LHCN-M2 (cell line): ENCODE results near the gene LHX4. TPM values are rescaled to one million over a fixed set of nuclear protein-coding genes. Genes with fewer than 3 reads are reported as not detected.
A peak's percentile ranks its signal among the peaks of the same experiment; 100 is the strongest.

Source experiments
- DNase-seq: peaks from one replicate; pipeline ENCODE4 v3.0.0-alpha.2; 2012; ENCODE audit warnings: low read depth
- total RNA-seq: library from RNA; depleted of rRNA; stranded (reverse); fragments of >200 nt; gene quantifications from 2 replicates; pipeline ENCODE4 v1.2.3, GENCODE V29; 2014

Gene LHX4
- total RNA-seq, 1 experiment from 2014 or later: 0.11 TPM

DNA sequence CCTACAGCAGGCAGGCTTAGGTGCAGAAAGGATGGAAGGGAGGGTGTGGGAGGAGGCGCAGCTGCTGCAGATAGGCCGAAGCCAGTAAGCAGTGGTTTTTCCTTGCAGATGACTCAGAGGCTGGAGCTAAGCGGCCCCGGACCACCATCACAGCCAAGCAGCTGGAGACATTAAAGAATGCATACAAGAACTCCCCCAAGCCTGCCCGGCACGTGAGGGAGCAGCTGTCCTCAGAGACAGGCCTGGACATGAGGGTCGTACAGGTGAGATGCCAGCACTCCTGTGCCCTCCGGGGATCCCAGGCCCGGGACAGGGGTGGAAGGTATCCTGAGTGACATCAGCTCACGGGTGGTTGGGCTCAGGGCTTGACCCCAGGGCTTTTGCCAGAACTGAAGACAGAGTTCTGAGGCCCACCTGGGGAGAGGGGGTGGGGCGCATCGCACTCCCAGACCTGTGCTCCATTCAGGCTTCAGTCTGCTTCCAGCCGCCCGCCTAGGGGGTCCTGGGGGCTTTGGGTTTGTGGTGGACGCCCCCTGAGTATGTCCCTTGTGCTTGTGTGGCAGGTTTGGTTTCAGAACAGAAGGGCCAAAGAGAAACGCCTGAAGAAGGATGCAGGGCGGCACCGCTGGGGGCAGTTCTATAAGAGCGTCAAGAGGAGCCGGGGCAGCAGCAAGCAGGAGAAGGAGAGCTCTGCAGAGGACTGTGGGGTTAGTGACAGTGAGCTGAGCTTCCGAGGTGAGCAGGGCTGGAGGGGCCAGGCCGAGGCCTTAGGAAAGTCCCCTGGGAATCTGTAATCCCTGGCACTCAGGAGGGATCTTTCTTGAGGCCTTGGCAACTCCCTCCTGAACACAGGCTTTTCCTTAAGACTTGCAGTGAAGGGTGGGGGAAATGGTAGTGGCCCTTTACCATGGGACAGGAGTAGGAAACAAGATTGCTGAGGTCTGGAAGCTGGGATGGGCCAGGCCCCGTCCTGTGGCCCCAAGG lies 41.5 kb downstream of the LHX4 start:
- DNase-seq: peak; percentile 92

DNA sequence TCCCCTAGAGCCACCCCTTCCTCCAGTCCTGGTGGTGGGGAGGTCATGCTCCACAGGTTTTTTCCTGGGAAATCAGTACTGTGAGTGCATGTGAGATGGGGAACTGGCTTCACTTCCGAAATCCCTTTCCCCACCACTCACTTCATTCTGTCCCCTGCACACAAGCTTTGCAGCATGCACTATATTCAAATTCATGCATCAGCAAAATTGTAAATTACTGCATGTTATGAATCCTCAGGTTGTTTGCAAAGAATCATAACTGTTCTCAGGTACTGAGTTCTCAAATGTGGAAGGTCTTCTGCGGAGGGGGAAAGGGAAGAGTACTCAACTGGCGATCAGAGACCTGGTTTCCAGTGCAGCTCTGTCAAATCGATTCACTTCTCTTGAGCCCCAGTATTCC lies 42.3 kb downstream of the LHX4 start:
- DNase-seq: no peak

DNA sequence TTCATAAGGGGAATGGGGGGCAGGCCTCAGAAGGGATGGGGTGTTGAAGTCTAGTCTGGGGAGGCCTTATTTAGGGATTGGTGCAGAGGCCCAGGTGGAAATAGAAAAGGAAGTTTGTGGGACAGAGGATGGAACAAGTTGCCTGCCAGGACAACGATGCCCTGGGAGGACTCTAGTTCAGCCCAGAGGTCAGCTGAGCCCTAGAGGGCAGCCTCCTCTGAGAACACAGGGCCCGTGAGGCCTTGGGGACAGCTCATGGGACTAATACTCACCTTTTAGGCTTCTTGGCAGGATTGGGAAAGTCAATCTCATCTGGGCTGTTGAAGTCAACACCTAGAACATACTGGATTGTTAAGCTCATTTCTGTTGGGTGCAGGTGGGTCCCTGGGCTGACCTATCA lies 43.0 kb downstream of the LHX4 start:
- DNase-seq: no peak

DNA sequence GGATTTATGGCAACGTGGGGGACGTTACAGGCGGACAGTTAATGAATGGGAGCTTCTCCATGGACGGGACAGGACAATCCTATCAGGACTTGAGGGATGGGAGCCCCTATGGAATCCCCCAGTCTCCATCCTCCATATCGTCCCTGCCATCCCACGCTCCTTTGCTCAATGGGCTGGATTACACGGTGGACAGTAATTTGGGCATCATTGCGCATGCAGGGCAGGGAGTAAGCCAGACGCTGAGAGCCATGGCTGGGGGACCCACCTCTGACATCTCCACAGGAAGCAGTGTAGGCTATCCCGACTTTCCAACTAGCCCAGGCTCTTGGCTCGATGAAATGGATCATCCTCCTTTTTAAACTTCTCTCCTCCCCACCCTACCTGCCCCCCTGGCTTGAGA lies 44.2 kb downstream of the LHX4 start:
- no peak for DNase-seq

DNA sequence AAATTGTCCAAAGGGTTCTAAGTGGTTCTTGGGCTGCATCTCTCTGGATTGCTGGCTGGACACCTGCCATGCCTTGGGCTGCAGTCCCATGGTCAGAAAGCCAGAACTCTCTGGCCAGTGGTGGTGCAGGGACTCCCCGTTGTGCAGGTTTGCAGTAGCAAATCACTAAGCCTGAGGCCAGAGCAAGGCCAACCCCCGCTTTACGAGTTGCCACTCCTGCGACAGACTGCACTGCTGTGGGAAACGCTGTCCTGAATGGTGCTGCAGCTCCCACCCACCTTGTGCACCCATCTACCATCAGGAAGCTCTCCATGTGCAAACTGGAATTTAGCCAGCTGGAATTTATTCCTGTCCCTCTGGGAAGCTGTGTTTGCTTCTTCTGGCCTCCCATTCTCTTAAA lies 45.7 kb downstream of the LHX4 start:
- no peak for DNase-seq

DNA sequence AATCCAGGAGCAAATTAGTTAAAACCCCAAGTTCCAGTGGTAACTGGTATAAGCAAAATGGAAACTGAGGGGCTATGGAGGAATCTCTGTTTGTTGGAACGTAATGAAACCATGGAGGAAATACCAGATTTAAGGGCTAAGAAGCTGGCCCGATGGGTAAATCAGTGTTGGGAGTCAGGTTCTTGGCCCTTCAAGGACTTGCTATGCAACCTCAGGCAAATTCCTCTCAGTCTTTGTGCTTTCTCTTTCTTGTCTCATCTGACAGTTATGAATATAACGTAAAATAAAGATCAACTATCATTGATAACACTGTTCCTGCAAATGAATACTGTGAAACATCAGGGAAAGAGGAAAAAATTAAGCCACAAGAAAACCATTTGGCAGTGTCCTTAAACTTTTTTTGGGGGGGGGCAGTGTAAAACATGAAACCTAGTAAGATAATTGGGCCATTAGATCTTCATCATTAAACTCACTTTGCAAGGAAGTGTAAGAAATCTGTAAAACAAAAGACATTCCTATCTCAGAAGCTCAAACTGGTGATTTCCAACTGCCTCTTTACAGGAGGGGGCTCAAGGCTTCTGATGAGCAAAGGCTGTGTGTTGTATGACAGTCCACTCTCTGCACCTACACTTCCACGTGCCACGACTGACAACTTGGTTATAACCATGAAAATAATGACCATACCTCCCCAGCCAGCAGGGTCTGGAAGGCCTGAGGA lies 47.6 kb downstream of the LHX4 start:
- no peak for DNase-seq

DNA sequence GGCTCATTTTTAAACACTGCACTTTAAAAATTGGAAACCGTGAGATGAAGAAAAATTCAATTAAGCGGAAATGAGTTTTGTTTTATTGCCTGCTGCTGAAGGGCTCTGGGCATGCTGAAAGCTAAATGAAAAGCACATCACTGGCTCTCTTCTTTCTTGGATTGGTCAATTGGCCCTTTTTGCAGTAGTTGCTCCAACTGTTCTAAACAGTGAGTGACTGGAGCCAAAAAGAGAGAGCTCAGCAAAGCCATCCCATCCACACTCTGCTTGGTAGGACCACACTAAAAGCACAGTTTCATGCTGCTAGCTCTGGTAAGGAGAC lies 48.1 kb downstream of the LHX4 start:
- no peak for DNase-seq

DNA sequence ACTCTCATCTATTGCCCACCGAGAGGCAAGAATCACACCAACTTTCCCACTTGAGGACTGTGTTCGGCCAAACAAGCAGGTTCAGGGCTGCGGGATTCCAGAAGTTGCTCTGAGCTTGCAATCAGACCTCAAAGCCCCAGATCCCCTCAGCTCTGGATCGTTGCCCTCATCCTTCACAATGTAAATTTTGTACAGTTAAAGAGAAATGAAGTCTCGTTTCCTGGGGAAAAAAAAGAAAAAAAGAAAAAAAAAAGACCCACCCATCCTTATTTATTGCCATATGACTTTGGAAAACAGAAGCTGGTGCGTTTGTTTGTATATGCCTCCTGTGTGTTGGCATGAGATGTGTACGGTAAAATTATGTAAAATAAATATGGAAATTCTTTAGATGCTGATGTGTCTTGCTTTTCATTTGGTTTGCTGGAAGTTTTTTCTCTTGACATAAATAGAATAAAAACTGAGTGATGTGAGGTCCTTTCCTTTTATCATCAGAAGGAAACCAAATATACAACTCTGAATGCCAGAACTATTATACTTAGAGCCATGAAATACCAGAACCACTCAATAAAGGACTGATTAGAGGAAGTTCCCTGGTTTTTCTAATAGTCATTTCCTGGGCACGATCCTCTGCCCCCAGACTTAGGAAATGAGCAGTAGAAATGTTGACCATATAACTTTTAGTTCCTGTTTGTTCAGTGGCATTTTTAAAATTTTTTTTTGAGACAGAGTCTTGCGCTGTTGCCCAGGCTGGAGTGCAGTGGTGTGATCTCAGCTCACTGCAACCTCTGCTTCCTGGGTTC lies 48.7 kb downstream of the LHX4 start:
- DNase-seq: no peak

DNA sequence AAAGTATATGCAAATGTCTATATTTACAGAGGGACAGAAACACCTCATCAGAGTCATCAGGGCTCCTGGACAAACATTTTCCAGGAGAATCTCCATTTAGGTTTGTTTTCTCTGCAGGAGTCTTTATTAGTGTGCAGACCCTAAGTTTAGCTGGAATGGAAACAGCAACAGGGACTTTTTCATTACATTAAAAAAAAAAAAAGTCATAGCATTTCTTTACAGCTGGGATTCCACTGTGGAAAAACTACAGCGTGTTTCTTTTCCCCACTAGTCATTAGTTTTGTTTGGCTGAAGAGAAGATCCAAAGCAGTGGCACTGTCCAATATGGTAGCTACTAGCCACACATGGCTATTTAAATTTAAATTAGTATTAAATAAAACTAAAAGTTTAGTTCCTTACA lies 49.6 kb downstream of the LHX4 start:
- DNase-seq: no peak

DNA sequence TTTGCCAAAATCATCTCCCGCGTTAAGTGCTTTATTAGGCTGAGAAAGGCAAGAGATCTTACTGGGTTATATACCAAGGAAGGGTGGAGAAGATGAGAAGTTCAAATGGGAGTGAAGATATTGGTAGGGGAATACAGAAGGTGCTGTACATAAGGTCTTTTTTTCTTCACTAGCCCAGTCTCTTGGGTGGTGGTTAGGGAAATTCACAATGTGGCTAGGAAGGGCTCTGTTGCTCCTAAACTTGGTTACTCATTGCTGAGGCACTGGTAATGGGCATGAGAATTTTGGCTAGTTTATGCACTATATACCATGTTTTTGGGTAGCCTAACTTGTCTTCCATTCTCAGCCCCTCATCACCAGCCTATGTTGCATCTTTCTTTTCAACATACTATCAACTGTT lies 50.6 kb downstream of the LHX4 start:
- DNase-seq: no peak

DNA sequence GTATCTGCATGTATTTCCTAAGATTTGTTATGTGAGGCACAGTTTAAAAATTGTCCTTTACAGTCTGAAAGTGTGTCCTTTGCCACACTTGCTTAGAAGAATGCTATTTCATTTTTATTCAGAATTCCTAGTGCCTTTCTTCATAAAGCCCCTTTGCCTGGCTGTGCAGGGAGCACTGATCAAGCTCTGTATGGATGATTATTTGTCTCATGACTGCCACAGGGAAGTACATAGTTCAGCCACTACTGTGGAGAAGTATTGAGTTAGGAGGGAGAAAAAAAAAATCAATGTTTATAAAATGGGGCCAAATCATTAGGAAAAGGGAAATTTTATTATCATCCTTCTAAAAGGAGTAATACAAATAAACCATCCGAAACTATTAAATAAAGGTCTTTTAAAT lies 51.4 kb downstream of the LHX4 start:
- no peak for DNase-seq

DNA sequence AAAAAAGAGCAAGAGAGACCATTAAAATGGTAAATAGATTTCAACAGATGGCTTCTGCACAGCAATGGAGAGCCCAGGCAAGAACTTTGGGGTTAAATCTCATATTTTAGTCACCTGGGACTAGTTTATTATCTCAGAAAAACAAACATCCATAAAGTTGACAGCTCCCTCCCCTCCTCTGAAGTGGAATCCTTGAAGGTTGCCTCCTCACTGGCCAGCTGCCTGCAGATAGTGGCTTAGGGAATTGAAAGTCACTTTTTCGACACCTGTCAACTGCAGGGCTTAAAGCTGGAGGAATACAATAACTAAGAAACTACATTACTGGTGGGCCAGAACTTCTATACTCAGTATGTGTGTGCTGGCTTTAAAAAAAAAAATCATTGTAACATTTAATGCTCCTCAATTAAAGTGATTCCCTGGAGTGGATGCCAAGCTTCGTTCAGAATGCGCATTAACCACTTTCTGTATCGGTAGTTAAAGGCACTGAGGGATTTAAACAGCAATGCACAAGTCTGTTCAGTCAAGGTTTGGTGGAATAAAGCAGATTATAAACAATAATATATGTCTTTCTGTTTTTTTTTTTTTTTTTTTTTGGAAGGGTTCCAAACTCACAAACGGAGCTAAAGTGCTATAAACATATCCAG lies 52.5 kb downstream of the LHX4 start:
- DNase-seq: no peak

DNA sequence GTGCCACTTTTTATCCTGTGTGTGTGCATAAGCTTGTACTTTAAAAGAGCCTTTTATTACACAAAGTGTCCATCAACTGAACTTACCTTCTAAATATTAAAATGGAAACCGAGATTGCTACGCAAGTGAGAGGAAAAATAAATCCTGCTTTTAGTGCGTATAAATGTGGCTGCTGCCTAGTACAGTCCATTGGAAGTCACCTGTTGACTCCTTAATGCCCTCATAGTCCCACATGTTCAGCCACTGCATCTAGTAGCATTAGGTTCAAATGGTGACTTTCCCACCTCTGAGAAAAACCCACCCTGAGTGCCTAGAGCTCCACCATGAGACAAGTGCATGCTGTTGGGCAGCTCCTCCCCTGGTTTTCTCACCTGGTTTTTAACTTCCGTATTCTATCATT lies 53.0 kb downstream of the LHX4 start:
- DNase-seq: no peak

DNA sequence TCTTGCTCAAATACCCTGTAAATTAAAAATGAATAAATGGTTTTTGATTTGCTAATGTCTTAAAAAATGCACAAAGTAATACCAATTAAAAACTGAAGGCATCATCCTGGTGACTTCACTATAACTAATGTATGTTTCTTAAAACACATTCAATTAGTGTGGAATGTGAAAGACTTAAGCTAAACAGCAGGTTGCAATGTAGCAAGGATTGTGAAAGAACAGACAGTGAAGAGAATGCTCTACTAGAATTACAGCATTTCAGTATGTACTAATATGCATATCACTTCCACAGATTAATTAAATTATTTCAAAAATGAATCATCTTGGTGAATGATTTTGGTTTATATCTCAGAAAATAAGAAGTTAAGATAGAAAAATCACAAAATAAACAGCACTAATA lies 56.4 kb downstream of the LHX4 start:
- no peak for DNase-seq

DNA sequence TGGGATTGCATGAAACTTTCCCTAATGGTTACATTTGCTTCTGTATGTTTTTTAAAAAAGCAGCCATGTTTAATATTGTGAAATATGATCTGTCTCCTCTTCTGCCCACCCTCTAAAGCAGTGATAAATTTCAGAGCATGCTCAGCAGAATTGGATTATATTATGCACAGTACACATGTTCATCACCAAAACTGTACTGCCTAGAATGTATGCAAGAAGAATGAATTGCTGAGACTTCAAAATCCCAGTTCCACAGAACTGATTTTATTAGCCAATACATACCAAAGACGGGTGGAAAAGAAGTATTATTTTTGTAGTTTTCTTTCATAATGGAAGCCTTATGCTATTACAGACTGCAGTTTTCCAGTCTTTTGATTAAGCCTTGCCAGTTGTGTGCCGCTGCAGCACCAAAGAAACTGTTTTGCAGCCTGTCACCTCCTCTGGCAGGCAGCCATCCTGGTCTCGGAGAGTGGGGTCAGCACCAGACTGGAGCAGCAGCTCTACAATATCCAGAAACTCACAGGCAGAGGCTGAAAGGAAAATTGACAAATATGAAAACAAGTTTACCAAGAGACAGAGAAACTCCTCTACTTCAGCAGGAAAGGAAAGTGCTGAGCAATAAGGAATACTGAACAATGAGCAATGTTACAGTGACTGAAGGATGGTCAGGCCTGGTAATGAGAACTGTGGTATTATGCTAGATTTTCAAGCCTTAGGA lies 58.1 kb downstream of the LHX4 start:
- DNase-seq: no peak

DNA sequence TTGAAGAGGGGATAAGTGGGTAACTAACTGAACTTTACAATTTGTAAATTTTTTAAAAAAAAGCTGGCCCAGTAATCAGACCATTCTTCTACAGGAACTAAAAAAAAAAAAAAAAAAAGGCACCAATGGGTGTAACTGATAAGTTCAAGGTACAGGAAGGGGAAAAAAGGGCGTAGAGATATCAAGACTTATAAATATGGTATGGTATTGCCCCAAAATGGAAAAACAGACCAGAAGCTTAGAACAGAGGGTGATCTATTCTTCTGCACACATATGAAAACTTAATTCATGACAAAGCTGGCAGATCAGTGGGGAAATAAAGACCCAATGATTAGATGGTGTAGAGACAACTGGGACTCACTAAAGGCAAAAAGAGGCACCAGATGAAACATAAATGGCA lies 58.9 kb downstream of the LHX4 start:
- no peak for DNase-seq

DNA sequence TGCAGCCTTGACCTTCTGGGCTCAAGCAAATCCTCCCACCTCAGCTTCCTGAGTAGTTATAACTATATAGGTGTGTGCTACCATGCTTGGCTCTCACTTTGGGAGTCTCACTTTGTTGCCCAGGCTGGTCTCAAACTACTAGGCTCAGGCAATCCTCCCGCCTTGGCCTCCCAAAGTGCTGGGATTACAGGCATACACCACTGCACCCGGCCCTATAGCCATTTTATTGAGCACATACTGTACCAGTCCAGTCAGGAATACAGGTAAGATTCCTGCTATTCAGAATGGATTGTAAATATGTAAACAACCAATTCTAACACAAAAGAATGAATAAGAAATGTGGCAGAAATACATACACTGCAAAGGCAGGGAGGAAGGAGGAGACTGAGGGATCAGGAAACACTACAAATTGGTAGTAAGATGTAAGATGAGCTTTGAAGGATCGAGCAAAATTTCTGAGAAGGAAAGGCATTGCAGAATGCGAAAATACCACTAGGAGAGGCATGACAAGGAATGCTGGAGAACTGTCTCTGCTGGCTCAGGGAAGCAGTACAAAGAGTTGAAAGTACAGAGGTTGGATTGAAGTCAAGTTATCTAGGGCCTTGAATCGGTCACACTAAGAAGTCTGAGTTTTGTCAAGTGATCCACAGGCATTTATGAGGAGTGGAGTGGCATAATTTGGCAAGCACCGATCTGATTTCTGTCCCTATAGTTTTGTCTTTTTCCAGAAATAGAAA lies 60.4 kb downstream of the LHX4 start:
- no peak for DNase-seq

DNA sequence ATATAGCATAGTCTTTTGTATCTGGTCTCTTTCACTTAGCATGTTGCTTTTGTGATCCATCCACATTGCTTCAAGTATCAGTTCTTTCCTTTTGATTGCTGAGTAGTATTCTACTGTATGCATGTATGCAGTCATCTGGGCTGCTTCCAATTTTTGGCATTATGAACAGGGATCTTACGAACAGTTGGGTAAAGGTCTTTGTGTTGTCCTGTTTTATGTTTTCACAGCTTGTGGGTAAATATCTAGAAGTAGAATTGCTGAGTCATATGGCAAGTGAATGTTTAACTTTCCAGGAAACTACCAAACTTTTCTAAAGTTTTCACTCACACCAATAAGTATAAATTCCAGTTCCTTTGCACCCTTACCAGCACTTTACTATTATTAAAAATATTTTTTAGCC lies 60.9 kb downstream of the LHX4 start:
- peak; percentile 63 for DNase-seq

DNA sequence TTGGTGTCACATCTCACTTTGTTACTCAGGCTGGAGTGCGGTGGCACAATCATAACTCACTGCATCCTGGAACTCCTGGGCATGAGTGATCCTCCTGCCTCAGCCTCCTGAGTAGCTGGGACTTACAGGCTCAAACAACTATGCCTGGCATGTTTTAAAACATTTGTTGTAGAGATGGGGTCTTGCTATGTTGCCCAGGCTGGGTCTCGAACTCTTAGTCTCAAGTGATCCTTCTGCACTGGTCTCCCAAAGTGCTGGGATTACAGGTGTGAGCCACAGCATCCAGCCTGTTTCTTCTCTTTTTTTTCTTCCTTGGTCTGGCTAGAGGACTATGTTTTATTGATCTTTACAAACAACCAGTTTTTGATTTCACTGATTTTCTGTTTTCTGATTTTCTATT lies 64.6 kb downstream of the LHX4 start:
- DNase-seq: no peak

DNA sequence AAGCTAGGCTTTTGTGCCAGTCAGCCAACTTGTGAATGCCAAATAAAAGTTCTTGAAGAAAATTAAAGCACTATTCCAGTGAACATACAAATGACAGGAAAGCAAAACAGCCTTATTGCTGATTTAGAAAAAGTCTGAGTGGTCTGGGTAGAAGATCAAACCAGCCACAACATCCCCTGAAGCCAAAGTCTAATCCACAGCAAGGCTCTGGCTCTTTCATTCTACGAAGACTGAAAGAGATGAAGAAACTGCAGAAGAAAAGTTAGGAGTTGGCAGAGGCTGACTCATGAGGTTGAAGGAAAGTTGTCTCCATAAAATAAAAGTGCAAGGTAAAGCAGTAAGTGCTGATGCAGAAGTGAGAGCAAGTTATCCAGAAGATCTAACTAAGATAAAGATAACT lies 65.9 kb downstream of the LHX4 start:
- DNase-seq: no peak
